ENCODE measurements around the gene FAM181A. TPM values are rescaled to one million over a fixed set of nuclear protein-coding genes. Genes with fewer than 3 reads are reported as not detected.

FAM181A gene
- total and polyA plus RNA-seq, 7 donors: not detected

DNA sequence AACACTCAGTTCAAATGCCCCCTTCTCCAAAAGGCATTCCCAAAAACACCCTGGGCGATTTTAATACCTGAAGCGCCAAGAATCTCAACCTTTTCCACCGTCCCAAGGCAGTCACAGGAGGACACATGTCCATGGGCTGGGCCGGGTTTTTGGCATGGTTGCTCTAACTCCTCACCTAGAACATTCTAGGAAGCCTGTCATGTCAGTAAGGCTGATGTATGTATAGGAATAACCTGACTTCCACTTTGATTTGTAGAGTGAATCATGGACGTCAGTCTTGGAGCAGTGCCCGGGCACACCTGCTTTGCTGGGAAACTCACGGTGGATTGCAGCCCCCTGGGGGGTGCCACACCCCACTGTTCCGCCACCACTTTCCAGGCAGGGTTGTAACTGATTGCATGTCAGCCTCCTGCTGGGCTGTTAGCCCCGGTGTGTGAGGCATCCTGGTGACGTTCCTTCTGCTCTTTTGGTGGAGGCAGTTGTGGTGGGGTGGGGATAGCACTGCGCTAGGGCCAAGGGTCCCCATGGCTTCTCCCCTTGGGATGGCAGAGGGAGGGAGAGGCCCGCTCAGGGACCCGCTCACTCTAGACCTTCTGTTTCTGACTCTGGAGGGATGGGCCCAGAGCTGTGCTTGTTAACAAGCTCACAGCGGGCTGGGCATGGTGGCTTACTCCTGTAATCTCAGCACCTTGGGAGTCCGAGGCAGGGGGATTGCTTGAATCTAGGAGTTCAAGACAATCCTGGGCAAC is 35.2 kb upstream of the FAM181A start:
- H3K27me3 ChIP-seq: no peaks in the 10 kb centered on the region
- peaks cover 0 to 16% (median 7%) of the 10 kb centered on the region in 4 donors for H3K4me1 ChIP-seq
- TF ChIP-seq POLR2AphosphoS5 (IDR thresholded peaks at IDR 0.05): no peak
- no peak for TF ChIP-seq EP300 (IDR thresholded peaks at IDR 0.05)
- H3K4me3 ChIP-seq: no peak overlapping the region
- H3K36me3 ChIP-seq: no peaks in the 10 kb centered on the region
- no peak for DNase-seq
- H3K9me3 ChIP-seq: no peaks in the 10 kb centered on the region
- intact Hi-C loops (cut with DNase I): loop anchor here (5.0 kb wide), 1 partner anchor 105 kb away; the partner anchor contains the start of gene PRIMA1
- WGBS, 2 donors: 49 to 72% methylated on average over 15 of the region's 15 CpGs
- no peak overlapping the region for H3K27ac ChIP-seq

GRCh38 chr14:93892505-93892839 is 34.7 kb upstream of the FAM181A start:
- Histone ChIP-seq H3K4me3 (no peak overlapping the region), H3K4me1 (peaks cover 0 to 16% (median 7%) of the 10 kb centered on the region in 4 donors), H3K27ac (no peak overlapping the region), H3K36me3 (no peaks in the 10 kb centered on the region), H3K9me3 (no peaks in the 10 kb centered on the region), H3K27me3 (no peaks in the 10 kb centered on the region)
- DNase-seq: no peak
- TF ChIP-seq POLR2A (IDR thresholded peaks at IDR 0.05): no peak
- intact Hi-C loops (cut with DNase I): loop anchor here (5.0 kb wide), 1 partner anchor 105 kb away; the partner anchor contains the start of gene PRIMA1
- WGBS, 2 donors: 64 to 78% methylated on average over 5 of the region's 5 CpGs

GRCh38 chr14:93892923-93893558 is 34.1 kb upstream of the FAM181A start:
- peak; percentile 90 for DNase-seq
- no peaks in the 10 kb centered on the region for H3K27me3 ChIP-seq
- TF ChIP-seq POLR2A (IDR thresholded peaks at IDR 0.05) (no peak), EP300 (IDR thresholded peaks at IDR 0.05) (no peak), CTCF (IDR thresholded peaks at IDR 0.05) (peak; percentile 91 to 100 (median 96))
- no peaks in the 10 kb centered on the region for H3K36me3 ChIP-seq
- H3K4me3 ChIP-seq: peak overlapping the region in 1 of 4 donors; percentile 3
- peak overlapping the region in 3 of 4 donors; percentile 14 to 29 (median 25) for H3K27ac ChIP-seq
- H3K4me1 ChIP-seq: peaks cover 0 to 16% (median 7%) of the 10 kb centered on the region in 4 donors
- H3K9me3 ChIP-seq: no peaks in the 10 kb centered on the region
- intact Hi-C loops (cut with DNase I): loop anchor here (1.0 to 5.0 kb wide), 2 partner anchors 106 to 238 kb away; partner anchors contain the start of gene PRIMA1
- 36 to 38% methylated on average over 13 of the region's 13 CpGs for WGBS, 2 donors

DNA sequence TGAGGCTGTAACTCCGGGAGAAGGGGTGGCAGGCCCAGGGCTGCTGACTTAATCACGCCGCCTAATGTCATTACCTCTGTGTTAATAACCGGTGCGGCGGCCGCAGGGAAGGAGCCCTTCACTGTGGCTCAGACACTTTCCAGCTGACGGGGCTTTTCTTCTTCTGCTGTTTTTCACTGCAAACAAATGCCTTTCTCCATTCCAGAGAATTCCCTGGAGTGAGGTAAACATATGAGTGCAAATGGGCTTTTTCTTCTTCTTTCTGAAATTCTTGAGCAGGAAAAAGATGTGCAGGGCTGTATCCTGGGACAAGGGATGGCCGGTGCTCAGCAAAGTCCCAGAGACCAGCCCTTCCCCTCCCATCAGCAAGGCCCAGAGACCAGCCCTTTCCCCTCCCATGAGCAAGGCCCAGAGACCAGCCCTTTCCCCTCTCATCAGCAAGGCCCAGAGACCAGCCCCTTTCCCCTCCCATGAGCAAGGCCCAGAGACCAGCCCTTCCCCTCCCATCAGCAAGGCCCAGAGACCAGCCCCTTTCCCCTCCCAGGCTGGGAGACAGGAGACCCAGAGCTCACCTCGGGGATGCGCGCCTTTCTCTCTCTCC is 33.4 kb upstream of the FAM181A start:
- peak overlapping the region in 3 of 4 donors; percentile 14 to 29 (median 25) for H3K27ac ChIP-seq
- no peaks in the 10 kb centered on the region for H3K9me3 ChIP-seq
- WGBS, 2 donors: 78 to 88% methylated on average over 12 of the region's 12 CpGs
- intact Hi-C loops (cut with DNase I): loop anchor here (1.0 to 5.0 kb wide), 2 partner anchors 106 to 238 kb away; partner anchors contain the start of gene PRIMA1
- H3K27me3 ChIP-seq: no peaks in the 10 kb centered on the region
- DNase-seq: no peak
- no peak overlapping the region for H3K4me3 ChIP-seq
- peaks cover 0 to 16% (median 7%) of the 10 kb centered on the region in 4 donors for H3K4me1 ChIP-seq
- TF ChIP-seq POLR2AphosphoS5 (IDR thresholded peaks at IDR 0.05) (no peak), POLR2A (IDR thresholded peaks at IDR 0.05) (no peak), EP300 (IDR thresholded peaks at IDR 0.05) (no peak), CTCF (IDR thresholded peaks at IDR 0.05) (no peak)
- H3K36me3 ChIP-seq: no peaks in the 10 kb centered on the region

GRCh38 chr14:93895023-93895604 is 32.0 kb upstream of the FAM181A start:
- Histone ChIP-seq H3K36me3 (no peaks in the 10 kb centered on the region), H3K9me3 (no peaks in the 10 kb centered on the region), H3K4me3 (no peak overlapping the region), H3K27ac (no peak overlapping the region), H3K27me3 (no peaks in the 10 kb centered on the region), H3K4me1 (peaks cover 0 to 16% (median 7%) of the 10 kb centered on the region in 4 donors)
- 86 to 90% methylated on average over 9 of the region's 9 CpGs for WGBS, 2 donors
- DNase-seq: no peak
- TF ChIP-seq POLR2A (IDR thresholded peaks at IDR 0.05): no peak
- no peak for TF ChIP-seq POLR2AphosphoS5 (IDR thresholded peaks at IDR 0.05)
- no peak for TF ChIP-seq EP300 (IDR thresholded peaks at IDR 0.05)
- TF ChIP-seq CTCF (IDR thresholded peaks at IDR 0.05): no peak
- intact Hi-C loops (cut with DNase I): no loop called here

Data from sigmoid colon (tissue), 7 donors.